ENCODE results near the gene LST1.

LST1 gene

GRCh38 chr6:31632279-31632946, 46.3 kb downstream of the LST1 start:
- in situ Hi-C loops (cut with HindIII; ENCODE audit: low sequenced_read_pairs), result no loop called here
- TF ChIP-seq CTCF (IDR thresholded peaks at IDR 0.05; ENCODE audit: low read depth, low read length), result no peak
- no peak for DNase-seq (ENCODE audit: low read depth, low spot score)
- H3K4me3 ChIP-seq (ENCODE audit: low read depth, low read length), result no peak overlapping the region

- H3K4me3 ChIP-seq (ENCODE audit: low read depth, low read length), result no peak overlapping the region
- no peak for TF ChIP-seq CTCF (IDR thresholded peaks at IDR 0.05; ENCODE audit: low read depth, low read length)
- in situ Hi-C loops (cut with HindIII; ENCODE audit: low sequenced_read_pairs), result no loop called here
- no peak for DNase-seq (ENCODE audit: low read depth, low spot score)
These were observed 47.4 kb downstream of the LST1 start for GRCh38 chr6:31633447-31633846.

- no peak for DNase-seq (ENCODE audit: low read depth, low spot score)
- H3K4me3 ChIP-seq (ENCODE audit: low read depth, low read length), result no peak overlapping the region
- in situ Hi-C loops (cut with HindIII; ENCODE audit: low sequenced_read_pairs), result no loop called here
- TF ChIP-seq CTCF (IDR thresholded peaks at IDR 0.05; ENCODE audit: low read depth, low read length), result no peak
These were observed 48.1 kb downstream of the LST1 start for GRCh38 chr6:31634131-31634530.

- no peak for TF ChIP-seq CTCF (IDR thresholded peaks at IDR 0.05; ENCODE audit: low read depth, low read length)
- in situ Hi-C loops (cut with HindIII; ENCODE audit: low sequenced_read_pairs), result no loop called here
- no peak for DNase-seq (ENCODE audit: low read depth, low spot score)
- H3K4me3 ChIP-seq (ENCODE audit: low read depth, low read length), result no peak overlapping the region
These were observed 49.0 kb downstream of the LST1 start for GRCh38 chr6:31634969-31635575.

GRCh38 chr6:31636698-31637596, 50.9 kb downstream of the LST1 start:
- no peak overlapping the region for H3K4me3 ChIP-seq (ENCODE audit: low read depth, low read length)
- TF ChIP-seq CTCF (IDR thresholded peaks at IDR 0.05; ENCODE audit: low read depth, low read length), result no peak
- no peak for DNase-seq (ENCODE audit: low read depth, low spot score)
- in situ Hi-C loops (cut with HindIII; ENCODE audit: low sequenced_read_pairs), result no loop called here
